ENCODE results near the gene SERTAD1. TPM values are rescaled to one million over a fixed set of nuclear protein-coding genes. Genes with fewer than 3 reads are reported as not detected.
A peak's percentile ranks its signal among the peaks of the same experiment; 100 is the strongest.

Gene SERTAD1
- total RNA-seq, 1 donor from 2014 or later, result 39.7 TPM

DNA sequence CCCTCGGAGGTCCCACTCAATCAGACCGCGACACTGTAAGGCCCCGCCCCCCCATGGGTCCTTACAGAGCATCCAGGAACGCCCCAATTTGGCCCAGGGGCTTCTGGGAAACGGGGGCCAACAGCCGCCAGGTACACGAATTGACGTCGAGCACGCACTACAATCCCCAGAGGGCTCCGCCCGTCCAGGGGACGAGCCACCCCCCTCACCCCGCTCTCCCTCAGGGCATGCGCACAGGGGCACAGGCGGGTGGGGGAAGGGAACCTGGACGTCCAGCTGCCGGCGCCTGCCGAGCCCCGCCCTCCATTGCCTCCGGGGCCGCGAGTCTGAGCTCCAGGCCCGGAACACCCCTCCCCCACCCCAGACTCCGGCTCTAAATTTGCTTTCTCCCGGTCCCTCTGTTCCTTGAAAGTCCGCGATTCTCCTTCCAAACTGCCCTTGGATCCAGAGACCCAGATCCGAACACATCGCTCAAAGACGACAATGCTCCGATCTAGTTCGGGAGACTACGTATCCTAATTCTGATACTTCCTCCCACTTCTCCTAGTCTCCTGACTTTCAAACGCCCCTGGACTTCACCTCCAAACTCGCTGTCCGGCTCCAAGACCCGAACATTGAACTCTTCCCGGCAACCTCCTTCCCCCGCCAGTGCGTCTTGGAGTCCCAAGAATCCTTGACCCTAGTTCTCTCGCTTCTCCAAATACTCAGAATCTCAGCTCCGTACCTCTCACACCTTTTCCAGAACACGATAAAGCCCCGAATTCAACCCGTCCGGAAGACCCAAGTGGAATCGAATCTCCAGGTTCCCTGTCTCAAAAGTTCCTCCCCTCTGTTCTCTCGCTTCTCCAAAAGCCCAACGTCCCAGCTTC lies 17.6 kb upstream of the SERTAD1 start:
- intact Hi-C loops (cut with DNase I), result loop anchor here (1.0 to 5.0 kb wide), 3 partner anchors 9 to 247 kb away; partner anchors contain the start of genes LTBP4 and NUMBL
- Histone ChIP-seq H3K27ac (peak overlapping the region; percentile 96 to 97), H3K36me3 (peaks cover 25 to 43% of the 10 kb centered on the region in 2 donors), H3K4me3 (peak overlapping the region; percentile 93 to 96), H3K27me3 (no peaks in the 10 kb centered on the region), H3K9me3 (no peaks in the 10 kb centered on the region), H3K4me1 (peaks cover 3 to 13% of the 10 kb centered on the region in 2 donors)
- TF ChIP-seq, protein P1, sequence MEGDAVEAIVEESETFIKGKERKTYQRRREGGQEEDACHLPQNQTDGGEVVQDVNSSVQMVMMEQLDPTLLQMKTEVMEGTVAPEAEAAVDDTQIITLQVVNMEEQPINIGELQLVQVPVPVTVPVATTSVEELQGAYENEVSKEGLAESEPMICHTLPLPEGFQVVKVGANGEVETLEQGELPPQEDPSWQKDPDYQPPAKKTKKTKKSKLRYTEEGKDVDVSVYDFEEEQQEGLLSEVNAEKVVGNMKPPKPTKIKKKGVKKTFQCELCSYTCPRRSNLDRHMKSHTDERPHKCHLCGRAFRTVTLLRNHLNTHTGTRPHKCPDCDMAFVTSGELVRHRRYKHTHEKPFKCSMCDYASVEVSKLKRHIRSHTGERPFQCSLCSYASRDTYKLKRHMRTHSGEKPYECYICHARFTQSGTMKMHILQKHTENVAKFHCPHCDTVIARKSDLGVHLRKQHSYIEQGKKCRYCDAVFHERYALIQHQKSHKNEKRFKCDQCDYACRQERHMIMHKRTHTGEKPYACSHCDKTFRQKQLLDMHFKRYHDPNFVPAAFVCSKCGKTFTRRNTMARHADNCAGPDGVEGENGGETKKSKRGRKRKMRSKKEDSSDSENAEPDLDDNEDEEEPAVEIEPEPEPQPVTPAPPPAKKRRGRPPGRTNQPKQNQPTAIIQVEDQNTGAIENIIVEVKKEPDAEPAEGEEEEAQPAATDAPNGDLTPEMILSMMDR (IDR thresholded peaks at IDR 0.05), result no peak
- DNase-seq (ENCODE audit: low spot score in 2 of 2), result peak; percentile 100

DNA sequence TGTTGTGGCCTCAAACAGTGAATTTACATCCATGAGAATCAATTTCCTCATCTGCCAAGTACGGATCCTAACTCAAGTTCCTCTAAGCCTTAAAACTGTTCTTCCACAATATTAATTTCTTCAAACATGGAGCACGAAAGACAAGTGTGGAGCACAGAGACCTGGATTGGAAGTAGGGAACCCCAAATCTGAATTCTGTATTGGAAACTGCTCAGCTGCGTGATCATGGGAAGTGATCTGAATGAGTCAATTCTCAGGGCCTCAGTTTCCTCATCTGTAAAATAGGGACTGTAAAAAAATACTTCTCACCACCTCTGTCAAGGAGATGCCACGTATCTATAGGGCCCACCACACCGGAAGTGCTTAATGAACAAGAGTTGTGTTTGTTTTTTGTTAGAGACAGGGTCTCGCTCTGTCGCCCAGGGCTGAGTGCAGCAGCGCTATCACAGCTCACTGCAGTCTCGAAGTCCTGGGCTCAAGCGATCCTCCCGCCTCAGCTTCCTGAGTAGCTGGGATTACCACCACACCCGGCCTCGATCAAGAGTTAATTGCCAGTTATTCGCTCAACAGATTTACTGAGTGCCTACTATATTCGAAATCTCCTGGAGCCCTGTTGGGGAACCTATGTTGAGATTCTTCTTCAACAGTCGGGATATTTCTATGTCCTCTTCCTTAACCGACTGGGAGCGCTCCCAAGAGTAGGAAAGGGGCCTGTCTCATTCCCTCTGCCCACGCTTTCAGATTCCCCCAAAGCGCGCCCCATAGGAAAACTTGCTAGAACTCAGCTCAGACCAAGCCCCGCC lies 16.7 kb upstream of the SERTAD1 start:
- Histone ChIP-seq H3K27me3 (no peaks in the 10 kb centered on the region), H3K4me3 (peak overlapping the region; percentile 60 to 96), H3K36me3 (peaks cover 18 to 35% of the 10 kb centered on the region in 2 donors), H3K9me3 (no peaks in the 10 kb centered on the region), H3K27ac (peak overlapping the region; percentile 62 to 63), H3K4me1 (peaks cover 3 to 13% of the 10 kb centered on the region in 2 donors)
- DNase-seq (ENCODE audit: low spot score in 2 of 2), result no peak
- intact Hi-C loops (cut with DNase I), result loop anchor here (1.0 to 5.0 kb wide), 3 partner anchors 8 to 248 kb away; partner anchors contain the start of genes LTBP4 and NUMBL
- TF ChIP-seq, protein P1 (IDR thresholded peaks at IDR 0.05), result no peak

DNA sequence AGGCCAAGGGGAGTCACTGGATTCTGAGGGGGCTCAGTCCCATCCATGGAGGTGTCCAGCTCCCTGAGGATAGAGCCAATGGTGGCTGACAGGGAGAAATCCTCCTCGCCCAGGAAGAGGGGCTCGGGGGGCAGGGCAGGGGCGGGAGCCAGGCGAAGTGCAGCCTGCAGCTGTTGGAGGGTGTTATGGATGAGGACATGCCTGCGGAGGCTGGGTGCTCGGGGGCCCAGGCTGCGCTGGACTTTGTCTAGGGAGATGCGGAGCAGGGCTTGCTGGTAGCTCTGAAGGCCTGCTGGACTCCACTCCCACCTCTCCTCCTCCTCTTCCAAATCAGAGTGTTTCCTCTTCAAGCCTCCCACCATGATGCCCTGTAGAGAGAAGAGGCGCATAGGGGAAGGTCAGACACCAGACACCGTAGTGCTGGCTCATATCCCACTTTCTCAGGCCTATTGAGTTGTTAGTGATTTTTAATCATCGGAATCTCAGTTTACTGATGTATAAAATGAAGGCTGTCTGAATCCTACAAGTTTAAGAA lies 16.0 kb upstream of the SERTAD1 start:
- Histone ChIP-seq H3K9me3 (no peaks in the 10 kb centered on the region), H3K36me3 (peaks cover 18 to 30% of the 10 kb centered on the region in 2 donors), H3K27me3 (no peaks in the 10 kb centered on the region), H3K27ac (peak overlapping the region; percentile 24 to 62), H3K4me3 (no peak overlapping the region), H3K4me1 (peaks cover 3 to 13% of the 10 kb centered on the region in 2 donors)
- no peak for DNase-seq (ENCODE audit: low spot score in 2 of 2)
- TF ChIP-seq, protein P1 (IDR thresholded peaks at IDR 0.05), result no peak
- intact Hi-C loops (cut with DNase I), result loop anchor here (5.0 kb wide), 1 partner anchor 161 kb away; the partner anchor contains the start of gene LTBP4

DNA sequence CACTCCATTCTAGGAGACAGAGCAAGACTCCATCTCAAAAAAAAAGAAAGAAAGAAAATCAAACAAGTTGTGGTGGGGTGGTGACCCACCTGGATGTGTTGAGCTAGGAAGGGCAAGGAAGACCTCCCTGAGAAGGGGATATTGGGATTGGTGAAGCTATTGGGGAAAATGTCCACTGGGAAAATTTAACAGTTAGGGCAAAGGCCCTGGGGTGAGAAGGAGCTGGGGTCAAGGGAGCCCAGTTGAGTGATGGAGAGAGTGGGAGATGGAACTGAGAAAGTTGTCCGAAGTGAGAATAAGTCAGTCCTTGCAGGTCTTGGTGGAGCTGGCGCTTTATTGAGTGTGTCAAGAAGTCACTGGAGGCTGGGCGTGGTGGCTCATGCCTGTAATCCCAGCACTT lies 12.5 kb upstream of the SERTAD1 start:
- Histone ChIP-seq H3K27me3 (no peaks in the 10 kb centered on the region), H3K27ac (no peak overlapping the region), H3K36me3 (peaks cover 18 to 30% of the 10 kb centered on the region in 2 donors), H3K9me3 (no peaks in the 10 kb centered on the region), H3K4me1 (peaks cover 3 to 18% of the 10 kb centered on the region in 2 donors), H3K4me3 (no peak overlapping the region)
- no peak for DNase-seq (ENCODE audit: low spot score in 2 of 2)
- TF ChIP-seq, protein P1 (IDR thresholded peaks at IDR 0.05), result no peak
- intact Hi-C loops (cut with DNase I), result no loop called here
